Dermis blood vessel endothelial cell (primary cell): ENCODE measurements around the gene CD163L1. TPM values are rescaled to one million over a fixed set of nuclear protein-coding genes. Genes with fewer than 3 reads are reported as not detected.
A peak's percentile ranks its signal among the peaks of the same experiment; 100 is the strongest.

Experiments used
- DNase-seq: peaks from one replicate; pipeline ENCODE4 v3.0.0; 2010
- total RNA-seq: library from RNA; depleted of rRNA; stranded (reverse); fragments of >200 nt; gene quantifications from 2 replicates; pipeline ENCODE4 v1.2.3, GENCODE V29; 2014

Gene CD163L1
- total RNA-seq, 1 donor from 2014 or later = 7.1 TPM

DNA sequence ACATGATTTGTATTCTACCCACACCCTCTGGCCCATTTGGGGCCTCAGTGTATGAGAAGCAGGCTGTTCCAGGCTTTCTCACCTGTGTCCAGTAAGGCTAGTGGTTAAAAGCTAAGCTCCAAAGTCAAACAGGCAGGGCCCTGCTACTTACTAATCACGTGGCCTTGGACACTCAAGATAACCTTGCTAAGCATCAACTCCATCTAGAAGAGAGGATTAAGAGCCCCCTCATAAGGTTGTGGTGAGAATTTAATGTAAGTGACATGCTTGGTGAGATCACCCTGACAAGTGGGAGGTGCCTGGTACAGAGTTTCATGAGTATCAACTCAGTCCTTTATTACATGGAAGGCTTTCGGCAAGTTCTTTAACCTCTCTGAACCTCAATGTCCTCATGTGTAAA lies 122.3 kb downstream of the CD163L1 start:
- no peak for DNase-seq

DNA sequence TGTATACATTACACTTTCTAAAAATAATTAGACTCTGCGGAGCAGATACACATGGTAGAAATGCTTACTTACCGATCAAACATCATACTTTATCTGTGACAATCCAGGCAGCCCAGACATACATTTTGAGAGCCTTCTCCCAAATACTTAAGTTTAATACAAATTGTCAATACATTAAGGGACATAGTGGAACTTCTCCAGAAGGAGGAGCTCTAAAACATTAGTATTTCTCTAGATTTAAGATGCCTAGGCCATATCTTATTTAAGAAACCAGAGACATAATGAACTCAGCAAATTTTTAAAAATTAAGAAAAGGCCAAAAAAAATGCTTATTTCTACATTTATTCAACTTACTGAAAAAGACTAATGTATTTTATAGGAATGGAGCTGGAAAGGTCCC lies 124.0 kb downstream of the CD163L1 start:
- DNase-seq = peak; percentile 11

DNA sequence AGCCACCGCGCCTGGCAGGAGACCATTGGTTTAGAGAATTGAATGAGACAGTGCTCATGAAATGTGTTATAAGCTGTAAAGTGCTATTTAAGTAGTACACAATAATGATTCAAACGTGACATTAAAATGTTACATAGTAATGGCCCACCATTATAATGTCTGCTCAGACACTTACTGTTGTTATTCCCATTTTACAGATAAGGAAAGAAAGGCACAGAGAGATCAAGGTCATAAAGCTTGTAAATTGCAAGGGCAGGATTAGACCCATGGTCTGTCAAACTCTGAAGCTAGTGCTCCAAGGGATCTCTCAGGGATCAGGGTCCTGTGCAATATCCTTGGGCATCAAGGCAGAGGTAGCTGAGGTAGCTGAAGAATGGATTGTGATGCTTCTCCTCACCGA lies 133.9 kb downstream of the CD163L1 start:
- no peak for DNase-seq

Other genes with a start within 250 kb of the CD163L1 start
- not detected in 2 replicates for gene ACSM4, start 140.1 kb downstream of the CD163L1 start, total RNA-seq
- gene CD163, start 59.6 kb upstream of the CD163L1 start, total RNA-seq = not detected in 2 replicates
- gene APOBEC1, start 221.8 kb upstream of the CD163L1 start, total RNA-seq = not detected in 2 replicates